NOMO-1 (cell line): ENCODE data around the gene TMEM150B.

Source experiments
- DNase-seq, 2 experiments: peaks; one replicate each; lab custom pipeline; 2025; ENCODE audit not compliant: unreplicated experiment in 2 of 2; lab: John Stamatoyannopoulos, UW

The TMEM150B gene

GRCh38 chr19:55308281-55308680, 16.9 kb downstream of the TMEM150B start:
- DNase-seq = no peak

GRCh38 chr19:55306712-55307111, 18.4 kb downstream of the TMEM150B start:
- no peak for DNase-seq

GRCh38 chr19:55305983-55306562, 19.1 kb downstream of the TMEM150B start:
- DNase-seq = no peak

- peak in 1 of 2 experiments; percentile 38 for DNase-seq
Observed at GRCh38 chr19:55305491-55305890, 19.6 kb downstream of the TMEM150B start.

- DNase-seq = no peak
Observed at GRCh38 chr19:55304980-55305379, 20.2 kb downstream of the TMEM150B start.

- DNase-seq = peak; percentile 23 to 40
Observed at GRCh38 chr19:55304279-55304978, 20.7 kb downstream of the TMEM150B start.

GRCh38 chr19:55303477-55303876, 21.7 kb downstream of the TMEM150B start:
- DNase-seq = no peak

- DNase-seq = no peak
Observed at GRCh38 chr19:55302318-55302703, 22.8 kb downstream of the TMEM150B start.

GRCh38 chr19:55301459-55302317, 23.5 kb downstream of the TMEM150B start:
- peak; percentile 70 to 75 for DNase-seq

- no peak for DNase-seq
Observed at GRCh38 chr19:55300886-55301458, 24.2 kb downstream of the TMEM150B start.

- no peak for DNase-seq
Observed at GRCh38 chr19:55299991-55300390, 25.1 kb downstream of the TMEM150B start.

- no peak for DNase-seq
Observed at GRCh38 chr19:55297267-55297666, 27.9 kb downstream of the TMEM150B start.

- DNase-seq = no peak
Observed at GRCh38 chr19:55289117-55289796, 35.9 kb downstream of the TMEM150B start.

GRCh38 chr19:55287361-55288079, 37.6 kb downstream of the TMEM150B start:
- no peak for DNase-seq

- DNase-seq = no peak
Observed at GRCh38 chr19:55285229-55285890, 39.8 kb downstream of the TMEM150B start.

GRCh38 chr19:55284405-55285058, 40.6 kb downstream of the TMEM150B start:
- no peak for DNase-seq

GRCh38 chr19:55283548-55284377, 41.4 kb downstream of the TMEM150B start, which contains the start of gene BRSK1:
BRSK1 (plus strand) TSS chr19:55283997; CDS start chr19:55284443, 446 bp downstream.
- no peak for DNase-seq
